Measurements from ENCODE around the gene ATP5MC3. TPM values are rescaled to one million over a fixed set of nuclear protein-coding genes. Genes with fewer than 3 reads are reported as not detected.

Gene ATP5MC3
- total RNA-seq, 3 donors from 2014 or later: 324 to 627 (median 480) TPM

DNA sequence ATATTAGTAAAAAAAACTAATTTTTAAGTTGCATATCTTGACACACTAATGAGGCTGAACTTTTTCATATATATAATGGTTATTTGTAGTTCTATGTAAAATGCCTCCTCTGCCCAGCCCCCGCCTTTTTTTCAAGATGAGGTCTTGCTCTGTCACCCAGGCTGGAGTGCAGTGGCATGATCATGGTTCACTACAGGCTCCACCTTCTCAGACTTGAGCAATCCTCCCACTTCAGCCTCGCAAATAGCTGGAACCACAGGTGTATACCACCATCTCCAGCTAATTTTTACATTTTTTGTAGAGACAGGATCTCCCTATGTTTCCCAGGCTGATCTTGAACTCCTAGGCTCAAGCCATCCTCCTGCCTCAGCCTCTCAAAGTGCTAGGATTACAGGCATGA is 37.8 kb downstream of the ATP5MC3 start:
- TF ChIP-seq, protein P1, sequence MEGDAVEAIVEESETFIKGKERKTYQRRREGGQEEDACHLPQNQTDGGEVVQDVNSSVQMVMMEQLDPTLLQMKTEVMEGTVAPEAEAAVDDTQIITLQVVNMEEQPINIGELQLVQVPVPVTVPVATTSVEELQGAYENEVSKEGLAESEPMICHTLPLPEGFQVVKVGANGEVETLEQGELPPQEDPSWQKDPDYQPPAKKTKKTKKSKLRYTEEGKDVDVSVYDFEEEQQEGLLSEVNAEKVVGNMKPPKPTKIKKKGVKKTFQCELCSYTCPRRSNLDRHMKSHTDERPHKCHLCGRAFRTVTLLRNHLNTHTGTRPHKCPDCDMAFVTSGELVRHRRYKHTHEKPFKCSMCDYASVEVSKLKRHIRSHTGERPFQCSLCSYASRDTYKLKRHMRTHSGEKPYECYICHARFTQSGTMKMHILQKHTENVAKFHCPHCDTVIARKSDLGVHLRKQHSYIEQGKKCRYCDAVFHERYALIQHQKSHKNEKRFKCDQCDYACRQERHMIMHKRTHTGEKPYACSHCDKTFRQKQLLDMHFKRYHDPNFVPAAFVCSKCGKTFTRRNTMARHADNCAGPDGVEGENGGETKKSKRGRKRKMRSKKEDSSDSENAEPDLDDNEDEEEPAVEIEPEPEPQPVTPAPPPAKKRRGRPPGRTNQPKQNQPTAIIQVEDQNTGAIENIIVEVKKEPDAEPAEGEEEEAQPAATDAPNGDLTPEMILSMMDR (IDR thresholded peaks at IDR 0.05): no peak
- DNase-seq: no peak
- no peaks in the 10 kb centered on the region for H3K36me3 ChIP-seq (ENCODE audit: low read depth)
- intact Hi-C loops (cut with DNase I, micrococcal nuclease): no loop called here
- ATAC-seq: no peak
- no peaks in the 10 kb centered on the region for H3K4me1 ChIP-seq (ENCODE audit: low read depth)
- H3K9me3 ChIP-seq: no peaks in the 10 kb centered on the region
- H3K4me3 ChIP-seq: no peak overlapping the region

GRCh38 chr2:175143191-175143590 is 38.3 kb downstream of the ATP5MC3 start:
- intact Hi-C loops (cut with DNase I, micrococcal nuclease): no loop called here
- H3K9me3 ChIP-seq: no peaks in the 10 kb centered on the region
- TF ChIP-seq, protein P1 (IDR thresholded peaks at IDR 0.05): no peak
- no peak overlapping the region for H3K4me3 ChIP-seq
- ATAC-seq (no peak), DNase-seq (no peak)
- no peaks in the 10 kb centered on the region for H3K36me3 ChIP-seq (ENCODE audit: low read depth)
- peaks cover under 1% of the 10 kb centered on the region for H3K4me1 ChIP-seq (ENCODE audit: low read depth)

GRCh38 chr2:175140332-175140731 is 41.2 kb downstream of the ATP5MC3 start:
- Histone ChIP-seq H3K36me3 (ENCODE audit: low read depth) (no peaks in the 10 kb centered on the region), H3K4me3 (no peak overlapping the region), H3K4me1 (ENCODE audit: low read depth) (peaks cover 6% of the 10 kb centered on the region), H3K9me3 (no peaks in the 10 kb centered on the region)
- intact Hi-C loops (cut with DNase I, micrococcal nuclease): no loop called here
- no peak for DNase-seq
- no peak for ATAC-seq
- TF ChIP-seq, protein P1 (IDR thresholded peaks at IDR 0.05): no peak

GRCh38 chr2:175137793-175138192 is 43.7 kb downstream of the ATP5MC3 start:
- H3K4me3 ChIP-seq: no peak overlapping the region
- no peaks in the 10 kb centered on the region for H3K9me3 ChIP-seq
- intact Hi-C loops (cut with DNase I, micrococcal nuclease): no loop called here
- peaks cover 6% of the 10 kb centered on the region for H3K4me1 ChIP-seq (ENCODE audit: low read depth)
- no peaks in the 10 kb centered on the region for H3K36me3 ChIP-seq (ENCODE audit: low read depth)
- DNase-seq (no peak), ATAC-seq (peak; percentile 77)
- TF ChIP-seq, protein P1 (IDR thresholded peaks at IDR 0.05): no peak

GRCh38 chr2:175136334-175137215 is 44.9 kb downstream of the ATP5MC3 start:
- no peaks in the 10 kb centered on the region for H3K36me3 ChIP-seq (ENCODE audit: low read depth)
- TF ChIP-seq, protein P1 (IDR thresholded peaks at IDR 0.05): no peak
- H3K9me3 ChIP-seq: no peaks in the 10 kb centered on the region
- DNase-seq (no peak), ATAC-seq (no peak)
- intact Hi-C loops (cut with DNase I, micrococcal nuclease): no loop called here
- H3K4me1 ChIP-seq (ENCODE audit: low read depth): peaks cover 6% of the 10 kb centered on the region
- H3K4me3 ChIP-seq: no peak overlapping the region
